Hematopoietic multipotent progenitor cell treated with erythropoietin and hydrocortisone succinate and interleukin-3 and kit ligand, for 17 days (in vitro differentiated cells): ENCODE measurements around the gene NUTM2B.
"Not testable (repeated sequence)": the region's sequence is repeated elsewhere in the genome, so short reads cannot be mapped to it uniquely, and the experiment has no call there.

Source experiments
- DNase-seq: peaks from one replicate; pipeline ENCODE4 v3.0.0-alpha.2; 2015; ENCODE audit warnings: low spot score

NUTM2B gene

DNA sequence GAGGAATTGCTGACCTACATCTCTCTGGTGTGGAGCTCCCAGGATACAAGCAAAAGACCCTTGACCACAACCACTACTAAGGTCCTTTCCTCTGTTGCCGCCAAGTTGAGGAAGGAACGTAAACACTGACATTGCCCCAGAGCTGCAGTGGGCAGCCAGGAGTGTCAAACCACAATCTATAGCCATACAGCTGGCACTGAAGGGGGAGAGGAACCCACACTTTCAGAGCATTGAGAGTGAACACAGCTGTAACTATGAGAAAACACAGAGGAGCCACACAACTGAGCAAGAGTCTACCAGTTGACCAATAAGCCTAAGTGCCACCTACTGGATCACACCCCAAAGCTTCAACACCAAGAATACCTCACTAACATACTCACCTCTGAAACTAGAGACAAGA, 45.5 kb downstream of the NUTM2B start:
- not testable (repeated sequence) for DNase-seq

DNA sequence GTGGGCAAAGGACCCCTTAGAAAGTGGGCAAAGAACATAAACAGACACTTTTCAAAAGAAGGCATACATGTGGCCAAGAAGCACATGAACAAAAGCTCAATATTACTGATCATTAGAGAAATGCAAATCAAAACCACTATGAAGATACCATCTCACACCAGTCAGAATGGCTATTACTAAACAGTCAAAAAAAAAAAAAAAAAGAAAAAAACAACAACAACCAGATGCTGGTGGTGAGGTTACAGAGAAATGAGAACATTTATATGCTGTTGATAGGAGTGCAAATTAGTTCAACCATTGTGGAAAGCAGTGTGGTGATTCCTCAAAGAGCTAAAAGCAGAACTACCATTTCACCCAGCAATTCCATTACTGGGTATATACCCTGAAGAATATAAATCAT, 50.6 kb downstream of the NUTM2B start:
- DNase-seq, result not testable (repeated sequence)

DNA sequence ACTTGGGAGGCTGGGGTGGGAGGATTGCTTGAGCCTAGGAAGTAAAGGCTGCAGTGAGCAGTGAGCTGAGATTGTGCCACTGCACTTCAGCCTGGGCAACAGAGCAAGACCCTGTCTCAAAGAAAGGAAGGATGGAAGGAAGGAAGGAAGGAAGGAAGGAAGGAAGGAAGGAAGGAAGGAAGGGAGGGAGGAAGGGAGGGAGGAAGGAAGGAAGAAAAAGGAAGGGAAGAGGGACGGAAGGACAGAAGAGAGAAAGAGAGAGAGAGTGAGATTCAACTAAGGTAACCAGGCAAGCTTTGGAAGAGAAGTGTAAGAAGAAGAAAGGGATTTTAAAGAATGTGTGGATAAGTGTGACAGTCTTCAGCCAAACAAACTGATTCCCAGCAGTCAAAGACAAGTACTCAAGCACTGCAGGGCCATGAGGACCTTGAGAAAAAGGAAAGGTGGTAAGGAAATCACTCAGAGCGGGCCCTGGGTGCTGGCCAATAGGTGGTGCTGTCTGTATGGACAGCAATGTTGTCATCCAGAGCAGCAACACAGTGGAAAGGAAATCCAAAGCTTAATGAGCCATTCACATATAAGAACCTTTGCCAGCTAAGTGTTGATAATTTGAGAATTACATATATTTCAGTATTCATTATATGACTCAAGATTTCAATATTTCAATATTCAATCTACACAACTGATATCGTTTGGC, 55.4 kb downstream of the NUTM2B start:
- peak; percentile 13 for DNase-seq
